Measurements from ENCODE around the gene TTBK2.
"Not testable (repeated sequence)": the region's sequence is repeated elsewhere in the genome, so short reads cannot be mapped to it uniquely, and the experiment has no call there.

TTBK2 gene

DNA sequence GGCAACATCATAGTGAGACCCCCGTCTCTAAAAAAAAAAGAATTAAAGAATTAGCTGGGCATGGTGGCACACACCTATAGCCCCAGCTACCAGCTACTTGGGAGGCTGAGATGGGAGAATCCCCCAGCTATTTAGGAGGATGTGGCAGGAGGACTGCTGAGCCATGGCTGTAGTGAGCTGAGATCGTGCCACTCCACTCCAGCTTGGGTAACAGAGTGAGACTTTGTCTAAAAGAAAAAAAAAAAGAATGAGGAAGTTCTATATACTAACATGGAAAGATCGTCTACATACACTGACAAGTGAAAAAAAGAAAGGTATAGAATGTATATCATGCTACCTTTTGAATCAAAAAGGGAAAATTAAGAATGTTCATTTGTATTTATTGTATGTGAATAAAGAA is 99.8 kb downstream of the TTBK2 start:
- DNase-seq, result no peak

- DNase-seq, result no peak
These were observed 100.8 kb downstream of the TTBK2 start for GRCh38 chr15:42819786-42820185.

- DNase-seq, result no peak
These were observed 109.1 kb downstream of the TTBK2 start for GRCh38 chr15:42811433-42811832.

- no peak for DNase-seq
These were observed 111.7 kb downstream of the TTBK2 start for GRCh38 chr15:42808913-42809312.

- no peak for DNase-seq
These were observed 115.3 kb downstream of the TTBK2 start for GRCh38 chr15:42805266-42805665.

GRCh38 chr15:42804739-42805138 is 115.8 kb downstream of the TTBK2 start:
- DNase-seq, result no peak

DNA sequence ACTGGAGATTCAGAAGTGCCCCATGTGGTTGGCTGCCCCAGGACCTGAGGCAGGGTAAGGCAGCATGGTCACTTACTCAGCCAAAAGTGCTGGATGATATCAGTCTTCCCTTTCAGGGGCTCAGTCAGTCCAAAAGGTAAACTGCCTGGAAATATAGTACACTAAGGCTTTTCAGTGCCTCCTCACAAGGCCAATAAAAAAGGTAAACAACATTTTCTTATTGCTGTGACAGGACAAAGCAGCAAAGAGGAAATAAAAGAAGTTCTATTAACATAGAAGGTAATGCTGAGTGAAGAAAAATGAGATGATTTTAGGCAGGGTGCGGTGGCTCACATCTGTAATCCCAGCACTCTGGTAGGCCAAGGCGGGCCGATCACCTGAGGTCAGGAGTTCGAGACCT is 117.1 kb downstream of the TTBK2 start:
- DNase-seq, result no peak

DNA sequence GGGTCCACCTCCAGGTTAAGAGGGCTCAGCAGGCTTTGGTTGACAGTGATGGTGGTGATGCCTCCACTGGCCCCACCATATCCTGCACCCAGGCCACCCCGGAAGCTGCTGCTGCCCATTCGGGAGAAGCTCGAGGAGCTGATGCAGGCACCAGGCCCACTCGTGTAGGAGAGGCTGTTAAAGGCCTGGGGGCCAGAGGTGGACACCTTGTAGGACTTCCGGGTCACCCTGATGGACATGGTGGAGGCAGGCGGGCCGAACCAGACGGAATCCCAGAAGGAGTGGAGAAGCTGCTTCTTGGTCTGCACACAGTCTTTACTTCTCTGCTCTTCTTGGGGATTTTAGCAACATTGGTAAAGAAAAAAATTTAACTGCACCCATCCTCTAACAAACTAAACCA is 118.4 kb downstream of the TTBK2 start:
- DNase-seq, result no peak

GRCh38 chr15:42800731-42801474 is 119.7 kb downstream of the TTBK2 start:
- no peak for DNase-seq

GRCh38 chr15:42798802-42799201 is 121.8 kb downstream of the TTBK2 start:
- no peak for DNase-seq

DNA sequence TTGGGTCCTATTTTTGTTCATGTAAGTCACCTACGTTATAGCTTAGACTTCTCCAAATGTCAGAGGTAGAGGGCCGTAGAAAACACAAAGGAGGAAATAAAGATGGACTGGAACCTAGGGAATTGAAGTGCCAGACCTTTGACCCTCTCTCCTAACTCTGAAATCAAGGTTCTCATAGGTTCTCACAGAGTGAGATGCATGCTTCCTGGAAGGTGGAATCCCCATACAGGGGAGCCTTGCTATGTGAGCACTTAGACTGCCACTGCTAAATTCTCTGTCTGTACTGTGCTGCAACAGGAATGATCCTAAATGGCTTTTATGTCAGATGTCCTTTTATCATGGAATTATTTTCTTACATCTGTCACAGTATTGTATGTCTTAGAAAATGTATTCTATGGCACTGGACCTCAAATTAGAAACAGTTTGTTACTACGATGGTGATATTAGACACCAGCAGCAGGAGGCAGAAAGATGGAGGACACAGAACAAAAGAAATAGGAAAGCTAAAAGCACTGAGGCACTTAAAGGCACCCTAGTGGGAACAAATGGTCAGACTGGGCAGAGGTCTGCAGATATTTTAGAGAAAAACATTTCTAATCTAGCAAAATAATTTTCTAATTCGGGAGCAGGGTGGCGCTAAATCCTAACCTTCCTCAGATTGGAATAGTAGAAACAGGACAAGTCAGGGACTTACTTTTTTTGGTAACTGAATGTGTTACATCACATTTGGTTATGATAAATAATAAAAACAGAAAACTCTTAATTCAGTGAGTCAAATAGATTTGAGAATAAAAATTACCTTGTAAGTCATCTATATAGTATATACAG is 123.4 kb downstream of the TTBK2 start:
- DNase-seq, result peak; percentile 11

DNA sequence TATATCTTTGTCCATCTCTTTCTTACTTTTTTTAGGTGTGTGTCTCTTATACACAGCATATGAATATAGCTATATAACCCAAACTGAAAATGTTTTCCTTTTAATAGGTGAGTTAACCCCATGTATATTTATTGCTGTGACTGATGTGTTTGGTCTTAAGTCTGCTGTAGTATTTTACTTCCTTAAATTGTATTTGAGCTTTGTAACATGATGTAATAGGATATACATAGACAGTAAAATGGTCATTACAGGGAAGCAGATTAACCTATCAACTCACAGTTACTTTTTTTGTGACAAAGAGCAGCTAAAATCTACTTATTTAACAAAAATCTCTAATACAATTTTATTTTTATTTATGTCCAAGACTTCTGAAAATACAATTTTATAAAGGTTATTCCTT is 131.9 kb downstream of the TTBK2 start:
- no peak for DNase-seq

DNA sequence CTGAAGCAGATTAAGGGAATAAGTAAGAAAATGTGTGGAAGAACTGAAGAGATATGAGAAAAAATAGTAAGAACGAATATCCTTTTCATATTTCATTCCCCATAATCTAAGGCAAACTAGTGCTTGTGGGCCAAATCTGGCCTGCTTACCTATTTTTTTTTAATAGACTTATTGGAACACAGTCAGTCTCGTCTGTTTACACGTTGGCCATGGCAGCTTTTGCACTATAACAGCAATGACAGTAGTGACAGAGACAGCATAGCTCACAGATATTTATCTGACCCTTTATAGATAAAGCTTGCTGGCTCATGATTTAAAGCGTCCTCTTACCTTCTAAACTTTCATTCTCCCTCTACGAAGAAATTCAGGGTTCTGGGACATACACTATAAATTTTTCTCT is 133.6 kb downstream of the TTBK2 start:
- DNase-seq, result no peak

DNA sequence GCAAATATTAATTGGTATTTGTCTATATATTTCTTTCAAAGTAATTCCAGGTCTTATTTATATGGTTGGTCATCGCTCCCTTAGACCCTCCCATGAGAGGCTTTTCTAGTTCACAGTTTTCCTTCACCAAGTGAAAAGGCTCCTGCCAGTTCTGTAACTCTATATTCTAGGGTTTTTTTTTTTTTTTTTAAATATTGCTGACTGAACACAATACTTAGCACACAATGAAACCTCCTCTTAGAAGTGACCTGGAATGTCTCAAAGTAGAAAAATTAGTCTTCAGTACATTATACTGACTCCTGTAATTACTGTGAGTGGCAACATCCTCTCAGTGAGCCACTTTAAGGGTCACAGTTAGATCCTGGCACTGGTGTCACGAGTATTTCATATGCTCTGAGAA is 135.0 kb downstream of the TTBK2 start:
- DNase-seq, result no peak

GRCh38 chr15:42784705-42785104 is 135.9 kb downstream of the TTBK2 start:
- no peak for DNase-seq

DNA sequence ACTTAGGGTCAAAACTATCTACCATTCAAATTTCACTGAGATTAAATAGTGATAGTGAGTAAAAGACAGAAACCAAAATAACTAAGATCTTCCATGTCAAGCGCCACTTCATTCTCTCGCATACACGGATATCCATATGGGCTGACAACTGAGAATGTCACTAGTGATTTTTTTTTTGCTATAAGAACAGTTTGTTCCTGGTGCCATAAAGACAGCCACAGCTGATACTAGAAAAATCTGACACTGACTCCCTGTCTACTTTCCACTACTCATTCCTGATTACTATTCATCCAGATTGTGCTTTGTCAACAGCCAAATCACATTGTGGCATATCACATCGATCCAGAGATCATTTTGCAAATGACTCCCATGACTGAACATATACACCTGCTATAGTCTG is 137.9 kb downstream of the TTBK2 start:
- no peak for DNase-seq

- no peak for DNase-seq
These were observed 145.2 kb downstream of the TTBK2 start for GRCh38 chr15:42775416-42775815.

GRCh38 chr15:42772901-42773300 is 147.7 kb downstream of the TTBK2 start:
- no peak for DNase-seq

- DNase-seq, result no peak
These were observed 148.4 kb downstream of the TTBK2 start for GRCh38 chr15:42772144-42772543.

- DNase-seq, result not testable (repeated sequence)
These were observed 154.5 kb downstream of the TTBK2 start for GRCh38 chr15:42766109-42766508.

GRCh38 chr15:42764154-42764731 is 156.3 kb downstream of the TTBK2 start:
- not testable (repeated sequence) for DNase-seq

GRCh38 chr15:42761813-42762212 is 158.8 kb downstream of the TTBK2 start:
- DNase-seq, result not testable (repeated sequence)

- DNase-seq, result no peak
These were observed 159.8 kb downstream of the TTBK2 start for GRCh38 chr15:42760759-42761158.

DNA sequence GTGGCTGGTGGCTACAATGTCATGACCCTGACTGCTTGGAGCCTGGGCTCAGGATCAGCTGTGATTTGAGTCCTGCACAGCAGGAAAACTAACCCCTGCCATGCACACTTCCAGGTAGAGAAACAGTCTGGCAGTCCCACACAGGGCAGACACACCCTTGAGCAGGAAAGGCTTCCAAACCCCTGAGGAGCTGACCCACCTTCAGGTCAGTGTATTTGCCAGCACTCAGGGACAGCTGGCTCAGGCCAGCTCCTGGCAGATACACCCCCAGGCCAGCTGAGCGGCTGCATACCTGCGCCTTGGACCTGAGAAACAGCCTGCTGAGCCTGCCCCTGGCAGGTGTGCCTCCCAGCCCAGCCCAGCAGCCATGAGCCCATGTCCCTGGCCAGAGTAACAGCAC is 161.5 kb downstream of the TTBK2 start:
- DNase-seq, result no peak

Measured in fibroblast of skin of back (primary cell).